Fibroblast of lung (primary cell): ENCODE measurements around the gene HYAL2.

Experiments used
- EZH2 ChIP-seq: IDR thresholded peaks from 2 replicates; pipeline ENCODE4 v1.5.1; 2012; ENCODE audit warnings: low read length, control low read depth, mild to moderate bottlenecking; ENCODE audit errors: missing control alignments
- TF ChIP-seq, protein P1 (sequence below), 2 donors: IDR thresholded peaks in 1 of 2; conservative IDR thresholded peaks in 1 of 2; 1 replicate in 1 of 2; 2 replicates in 1 of 2; pipeline ENCODE4 v1.5.1; 2011 to 2012; ENCODE audit warnings: low read length in 2 of 2, control low read depth in 1 of 2, inconsistent platforms in 1 of 2, low read depth in 1 of 2, mild to moderate bottlenecking in 1 of 2

DNA sequence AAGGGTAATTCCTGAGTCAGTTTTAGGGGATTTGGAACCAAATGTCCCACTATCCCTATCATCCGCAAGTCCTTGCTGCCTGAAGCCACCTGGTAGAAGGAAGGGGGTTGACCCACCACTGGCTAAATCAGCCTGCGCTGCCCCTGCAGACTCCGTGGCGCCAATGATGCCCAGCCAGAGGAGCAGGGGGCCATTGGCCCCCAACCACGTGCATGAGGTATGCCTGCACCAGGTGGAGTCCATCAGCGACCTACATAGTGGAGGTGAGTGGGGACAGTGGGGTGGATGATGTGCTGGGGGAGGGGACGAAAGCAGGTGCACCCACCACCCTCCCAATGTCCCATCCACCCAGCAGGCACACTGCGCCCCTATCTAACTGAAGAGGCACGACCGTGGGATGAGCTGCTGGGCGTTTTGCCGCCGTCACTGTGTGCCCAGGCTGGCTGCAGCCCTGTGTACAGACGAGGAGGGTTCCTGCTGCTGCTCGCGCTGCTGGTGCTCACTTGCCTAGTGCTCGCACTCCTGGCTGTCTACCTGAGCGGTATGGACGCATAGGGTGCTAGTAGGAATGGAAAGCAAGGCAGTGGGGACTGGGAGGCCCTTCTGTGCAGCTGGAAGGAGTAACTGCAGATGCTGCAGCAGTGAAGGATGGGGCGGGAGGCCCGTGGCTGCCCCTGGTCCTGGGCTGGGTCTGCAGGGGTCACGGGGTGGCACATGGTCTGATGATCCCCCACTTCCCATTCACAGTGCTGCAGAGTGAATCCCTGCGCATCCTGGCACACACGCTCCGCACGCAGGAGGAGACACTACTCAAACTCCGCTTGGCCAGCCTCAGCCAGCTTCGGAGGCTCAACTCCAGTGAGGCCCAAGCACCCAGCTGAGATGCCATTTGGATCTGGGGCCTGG is 36.0 kb downstream of the HYAL2 start:
- TF ChIP-seq, protein P1, sequence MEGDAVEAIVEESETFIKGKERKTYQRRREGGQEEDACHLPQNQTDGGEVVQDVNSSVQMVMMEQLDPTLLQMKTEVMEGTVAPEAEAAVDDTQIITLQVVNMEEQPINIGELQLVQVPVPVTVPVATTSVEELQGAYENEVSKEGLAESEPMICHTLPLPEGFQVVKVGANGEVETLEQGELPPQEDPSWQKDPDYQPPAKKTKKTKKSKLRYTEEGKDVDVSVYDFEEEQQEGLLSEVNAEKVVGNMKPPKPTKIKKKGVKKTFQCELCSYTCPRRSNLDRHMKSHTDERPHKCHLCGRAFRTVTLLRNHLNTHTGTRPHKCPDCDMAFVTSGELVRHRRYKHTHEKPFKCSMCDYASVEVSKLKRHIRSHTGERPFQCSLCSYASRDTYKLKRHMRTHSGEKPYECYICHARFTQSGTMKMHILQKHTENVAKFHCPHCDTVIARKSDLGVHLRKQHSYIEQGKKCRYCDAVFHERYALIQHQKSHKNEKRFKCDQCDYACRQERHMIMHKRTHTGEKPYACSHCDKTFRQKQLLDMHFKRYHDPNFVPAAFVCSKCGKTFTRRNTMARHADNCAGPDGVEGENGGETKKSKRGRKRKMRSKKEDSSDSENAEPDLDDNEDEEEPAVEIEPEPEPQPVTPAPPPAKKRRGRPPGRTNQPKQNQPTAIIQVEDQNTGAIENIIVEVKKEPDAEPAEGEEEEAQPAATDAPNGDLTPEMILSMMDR (conservative IDR thresholded peaks at IDR 0.05 in 1 of 2, IDR thresholded peaks at IDR 0.05 in 1 of 2; ENCODE audit: low read depth in 1 of 2, low read length in 2 of 2): no peak
- TF ChIP-seq EZH2: no peak
